K562 (cell line): Measurements from ENCODE around the gene HSD17B8. TPM values are rescaled to one million over a fixed set of nuclear protein-coding genes. Genes with fewer than 3 reads are reported as not detected.

Source experiments
- ARID4B ChIP-seq: sonication (generic); formaldehyde crosslinking; IDR thresholded peaks from 2 replicates; pipeline ENCODE4 v1.8.0; 2022; ENCODE audit warnings: mild to moderate bottlenecking, missing genetic modification reagents
- BDP1 ChIP-seq: IDR thresholded peaks from 3 replicates; pipeline ENCODE4 v1.6.1; 2011; ENCODE audit not compliant: insufficient read length, insufficient read depth
- BRD4 ChIP-seq: fragments of 200-600 bp; sonication (generic); IDR thresholded peaks from 2 replicates; pipeline ENCODE4 v1.6.1; 2017; ENCODE audit warnings: inconsistent platforms
- CC2D1A ChIP-seq: fragments of 450-650 bp; IDR thresholded peaks from 2 replicates; pipeline ENCODE4 v1.6.1; 2017; ENCODE audit warnings: mild to moderate bottlenecking
- CHCHD3 ChIP-seq: fragments of 250-450 bp; sonication (Bioruptor Pico); IDR thresholded peaks from 2 replicates; pipeline ENCODE4 v2.1.2; 2022; ENCODE audit warnings: mild to moderate bottlenecking
- FOSL1 ChIP-seq: fragments of 200-800 bp; sonication (Bioruptor generic); conservative IDR thresholded peaks from 2 replicates; pipeline ENCODE4 v1.6.1; 2016; ENCODE audit warnings: missing genetic modification characterization, missing compliant biosample characterization
- GABPA ChIP-seq: fragments of 200-800 bp; sonication (Bioruptor generic); conservative IDR thresholded peaks from 2 replicates; pipeline ENCODE4 v1.6.1; 2016; ENCODE audit warnings: low read depth, missing genetic modification characterization, missing compliant biosample characterization
- GABPB1 ChIP-seq: sonication (generic); formaldehyde crosslinking; IDR thresholded peaks from 2 replicates; pipeline ENCODE4 v1.8.0; 2022; ENCODE audit warnings: mild to moderate bottlenecking, missing genetic modification reagents
- GATAD2B ChIP-seq: fragments of 450-650 bp; IDR thresholded peaks from 2 replicates; pipeline ENCODE4 v1.6.1; 2017; ENCODE audit warnings: mild to moderate bottlenecking, borderline replicate concordance
- KHSRP ChIP-seq: fragments of 450-650 bp; IDR thresholded peaks from 2 replicates; pipeline ENCODE4 v1.6.1; 2017
- MAZ ChIP-seq, 2 experiments: fragments of 450-650 bp in 1 of 2; sonication (generic) in 1 of 2; formaldehyde crosslinking; IDR thresholded peaks in 1 of 2; conservative IDR thresholded peaks in 1 of 2; 2 replicates each; pipeline versions ENCODE4 v1.4.0 to v1.5.0; 2020; ENCODE audit warnings: mild to moderate bottlenecking in 1 of 2, missing genetic modification reagents in 1 of 2
- MLLT1 ChIP-seq, 2 experiments: fragments of 450-650 bp; IDR thresholded peaks; 2 replicates each; pipeline ENCODE4 v1.6.1; 2016
- NFRKB ChIP-seq: fragments of 450-650 bp; IDR thresholded peaks from 2 replicates; pipeline ENCODE4 v1.6.1; 2016; ENCODE audit warnings: low read depth
- RBM22 ChIP-seq: fragments of 200-400 bp; formaldehyde crosslinking; IDR thresholded peaks from 2 replicates; pipeline ENCODE4 v1.6.1; 2018; ENCODE audit warnings: low read length, low read depth; ENCODE audit not compliant: poor library complexity, severe bottlenecking
- XRCC3 ChIP-seq: fragments of 450-650 bp; IDR thresholded peaks from 2 replicates; pipeline ENCODE4 v1.6.1; 2017; ENCODE audit warnings: mild to moderate bottlenecking, moderate library complexity
- ZC3H8 ChIP-seq: fragments of 450-650 bp; IDR thresholded peaks from 2 replicates; pipeline ENCODE4 v1.6.1; 2017
- ZNF263 ChIP-seq: sonication (generic); formaldehyde crosslinking; IDR thresholded peaks from 2 replicates; pipeline ENCODE4 v1.8.0; 2022; ENCODE audit warnings: mild to moderate bottlenecking, missing genetic modification reagents, borderline replicate concordance
- ZNF717 ChIP-seq: fragments of 250-450 bp; sonication (Bioruptor Pico); IDR thresholded peaks from 2 replicates; pipeline ENCODE4 v1.5.0; 2021
- polyA plus RNA-seq, 8 experiments: library from polyadenylated mRNA; depleted of rRNA in 4 of 8; stranded (reverse) in 5 of 8; unstranded in 3 of 8; fragments of >200 nt; fragmentation: Nextera tagmentation in 2 of 8; fragmentation: Illumina TruSeq in 1 of 8; extraction: Ambion mirVana in 2 of 8; extraction: Trizol in 1 of 8; gene quantifications; 2 replicates each; pipeline versions ENCODE4 v1.2.1 to v1.2.3, GENCODE V29; 2011 to 2014; ENCODE audit warnings: inconsistent platforms in 1 of 8, missing spikeins in 1 of 8
- total RNA-seq, 7 experiments: library from RNA; depleted of rRNA in 6 of 7; stranded (reverse); fragments of >200 nt in 6 of 7; fragmentation: Illumina TruSeq in 2 of 7; extraction: Trizol in 2 of 7; gene quantifications; 2 replicates each; pipeline versions ENCODE4 v1.2.1 to v1.2.3, GENCODE V29; 2011 to 2021; ENCODE audit warnings: low replicate concordance in 1 of 7
- TF ChIP-seq, protein P1 (sequence below): fragments of 250-450 bp; sonication (Bioruptor Pico); IDR thresholded peaks from 2 replicates; pipeline ENCODE4 v1.4.0; 2020

Gene HSD17B8
- total and polyA plus RNA-seq, 9 of the 15 experiments (the other 6 are each of a cell fraction or from before 2014, with no cell fraction given), result 3.7 to 35.2 (median 14.2) TPM

DNA sequence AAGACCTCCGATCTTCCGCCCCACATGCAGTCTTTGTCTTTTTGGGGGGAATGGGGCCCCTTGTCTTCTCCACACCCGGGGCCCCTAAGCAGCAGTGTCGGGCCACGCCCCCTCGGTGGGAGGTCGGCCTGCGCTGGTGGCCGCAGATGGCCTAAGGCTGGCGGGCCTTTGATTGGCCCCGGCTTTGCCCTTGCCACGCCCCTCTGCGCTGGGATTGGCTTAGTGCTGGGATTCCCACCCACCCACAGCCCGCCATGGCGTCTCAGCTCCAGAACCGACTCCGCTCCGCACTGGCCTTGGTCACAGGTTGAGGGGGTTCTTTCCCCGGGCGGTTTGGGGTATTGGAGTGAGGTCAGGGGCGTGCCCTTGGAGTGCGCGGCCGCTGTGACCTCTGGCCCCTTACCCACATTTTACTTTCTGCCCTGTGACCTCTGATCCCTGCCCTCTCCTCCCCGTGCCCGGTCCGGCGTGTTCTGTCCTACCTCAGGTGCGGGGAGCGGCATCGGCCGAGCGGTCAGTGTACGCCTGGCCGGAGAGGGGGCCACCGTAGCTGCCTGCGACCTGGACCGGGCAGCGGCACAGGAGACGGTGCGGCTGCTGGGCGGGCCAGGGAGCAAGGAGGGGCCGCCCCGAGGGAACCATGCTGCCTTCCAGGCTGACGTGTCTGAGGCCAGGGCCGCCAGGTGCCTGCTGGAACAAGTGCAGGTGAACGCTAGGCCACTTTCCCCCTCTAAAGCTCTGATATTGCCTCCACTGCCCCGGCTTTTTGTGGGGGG is at the start of gene HSD17B8 (continued):
- TF ChIP-seq MLLT1 (IDR thresholded peaks at IDR 0.05) (0 out of 4 replicates have a peak, but pooled peaks of 1 of the 2 experiments have one; percentile 17), XRCC3 (no peak), MAZ (CRISPR knock-in tag; conservative IDR thresholded peaks at IDR 0.05 in 1 of 2, IDR thresholded peaks at IDR 0.05 in 1 of 2) (peak in 1 of 2 experiments; percentile 57; a peak in 2 of 4 replicates), BRD4 (0 out of 2 replicates have a peak, but pooled peaks have one; percentile 53), CHCHD3 (no peak), ZC3H8 (no peak), FOSL1 (tag) (no peak), ZNF717 (peak; percentile 90; the same call in 1 of the 2 replicates), GABPA (tag) (no peak), BDP1 (no peak), ARID4B (CRISPR knock-in tag) (peak; percentile 51; the same call in 1 of the 2 replicates), KHSRP (no peak), GABPB1 (CRISPR knock-in tag) (no peak), NFRKB (0 out of 2 replicates have a peak, but pooled peaks have one; percentile 41), ZNF263 (CRISPR knock-in tag) (no peak), CC2D1A (no peak), GATAD2B (no peak), RBM22 (peak; percentile 97)
- TF ChIP-seq, protein P1, sequence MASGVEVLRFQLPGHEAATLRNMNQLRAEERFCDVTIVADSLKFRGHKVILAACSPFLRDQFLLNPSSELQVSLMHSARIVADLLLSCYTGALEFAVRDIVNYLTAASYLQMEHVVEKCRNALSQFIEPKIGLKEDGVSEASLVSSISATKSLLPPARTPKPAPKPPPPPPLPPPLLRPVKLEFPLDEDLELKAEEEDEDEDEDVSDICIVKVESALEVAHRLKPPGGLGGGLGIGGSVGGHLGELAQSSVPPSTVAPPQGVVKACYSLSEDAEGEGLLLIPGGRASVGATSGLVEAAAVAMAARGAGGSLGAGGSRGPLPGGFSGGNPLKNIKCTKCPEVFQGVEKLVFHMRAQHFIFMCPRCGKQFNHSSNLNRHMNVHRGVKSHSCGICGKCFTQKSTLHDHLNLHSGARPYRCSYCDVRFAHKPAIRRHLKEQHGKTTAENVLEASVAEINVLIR (CRISPR knock-in tag), result no peak
